Endothelial cell of coronary artery (primary cell): ENCODE results near the gene XYLT2. TPM values are rescaled to one million over a fixed set of nuclear protein-coding genes. Genes with fewer than 3 reads are reported as not detected.

Experiments used
- total RNA-seq: library from RNA; depleted of rRNA; stranded (reverse); fragments of >200 nt; gene quantifications from 2 replicates; pipeline ENCODE4 v1.2.3, GENCODE V29; 2014

The XYLT2 gene
- total RNA-seq, result 28.8 and 39.6 TPM in 2 replicates

GRCh38 chr17:50345432-50346312 is at the start of gene XYLT2:
Gene XYLT2, plus strand, starts transcription at chr17:50346126. Its CDS starts 15 bp downstream, at chr17:50346141.

GRCh38 chr17:50372758-50373556 is 27.0 kb downstream of the XYLT2 start, which contains the start of the genes EME1 and MRPL27:
Gene EME1, plus strand, starts transcription at chr17:50373229. Its CDS starts 1,980 bp downstream, at chr17:50375209.
Gene MRPL27, minus strand, starts transcription at chr17:50373184. Its CDS starts 14 bp downstream, at chr17:50373170.

GRCh38 chr17:50397111-50397918 is 51.4 kb downstream of the XYLT2 start, which contains the start of gene LRRC59:
Gene LRRC59, minus strand, starts transcription at chr17:50397523. Its CDS starts 206 bp downstream, at chr17:50397317.

Other genes with a start within 250 kb of the XYLT2 start
- 2.8 and 5.0 TPM in 2 replicates for gene SAMD14, start 216.0 kb upstream of the XYLT2 start, total RNA-seq
- 30.9 and 46.6 TPM in 2 replicates for gene PPP1R9B, start 195.4 kb upstream of the XYLT2 start, total RNA-seq
- 0.75 TPM in 1 of 2 replicates, not detected in the other for gene SGCA, start 180.1 kb upstream of the XYLT2 start, total RNA-seq
- gene COL1A1, start 144.5 kb upstream of the XYLT2 start, total RNA-seq, result 1.2 and 725 TPM in 2 replicates
- not detected in 2 replicates for gene TMEM92, start 71.7 kb upstream of the XYLT2 start, total RNA-seq
- gene MRPL27, start 27.1 kb downstream of the XYLT2 start, total RNA-seq, result 54.5 and 68.1 TPM in 2 replicates
- gene EME1, start 27.1 kb downstream of the XYLT2 start, total RNA-seq, result 3.6 and 4.0 TPM in 2 replicates
- 162 and 203 TPM in 2 replicates for gene LRRC59, start 51.4 kb downstream of the XYLT2 start, total RNA-seq
- 13.8 and 17.3 TPM in 2 replicates for gene ACSF2, start 80.1 kb downstream of the XYLT2 start, total RNA-seq
- gene CHAD, start 122.8 kb downstream of the XYLT2 start, total RNA-seq, result not detected in 2 replicates
- 17.4 and 18.9 TPM in 2 replicates for gene RSAD1, start 132.7 kb downstream of the XYLT2 start, total RNA-seq
- 0.18 and 1.1 TPM in 2 replicates for gene MYCBPAP, start 162.3 kb downstream of the XYLT2 start, total RNA-seq
- gene EPN3, start 186.6 kb downstream of the XYLT2 start, total RNA-seq, result under 0.01 and 0.09 TPM in 2 replicates
- gene SPATA20, start 201.0 kb downstream of the XYLT2 start, total RNA-seq, result 37.8 and 41.0 TPM in 2 replicates
- not detected in 2 replicates for gene CACNA1G, start 214.6 kb downstream of the XYLT2 start, total RNA-seq